ENCODE results near the gene HOGA1. TPM values are rescaled to one million over a fixed set of nuclear protein-coding genes. Genes with fewer than 3 reads are reported as not detected.

HOGA1 gene
- total and polyA plus RNA-seq, 4 donors: 2.6 to 4.0 (median 3.5) TPM

DNA sequence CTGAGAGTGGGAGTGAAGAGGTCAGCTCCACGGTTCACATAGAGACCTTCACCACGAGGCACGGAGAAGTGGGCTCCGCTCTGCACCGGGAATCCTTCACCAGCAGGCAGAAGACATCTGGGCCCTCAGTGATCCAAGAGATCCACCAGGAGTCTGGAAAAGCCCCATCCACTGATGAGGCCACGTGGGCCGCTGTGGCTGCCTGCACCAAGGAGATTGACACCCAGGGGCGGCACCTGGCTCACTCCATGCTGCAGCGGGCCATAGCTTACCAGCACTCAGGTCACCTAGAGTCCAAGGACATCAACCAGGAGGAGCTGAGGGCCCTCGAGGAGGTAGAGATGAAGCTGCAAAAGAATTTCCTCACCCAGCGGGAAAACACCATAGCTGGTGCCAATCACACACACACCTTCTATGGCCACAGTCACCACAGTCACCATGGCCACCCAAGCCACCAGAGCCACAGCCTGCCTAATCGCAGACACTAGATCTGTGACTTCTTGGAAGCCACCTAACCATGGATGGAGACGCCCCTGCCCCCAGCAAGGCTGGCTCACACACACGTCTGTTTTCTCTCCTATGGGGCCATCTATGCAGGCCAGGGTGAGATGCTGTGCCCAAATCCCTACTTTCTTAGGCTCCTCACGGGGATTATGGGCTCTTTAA, 6.0 kb downstream of the HOGA1 start:
- H3K27me3 ChIP-seq (ENCODE audit: control insufficient read depth, insufficient read depth, low read length): no peaks in the 10 kb centered on the region
- no peaks in the 10 kb centered on the region for H3K9me3 ChIP-seq (ENCODE audit: control insufficient read depth, insufficient read depth, low read length)
- H3K4me3 ChIP-seq (ENCODE audit: low read depth, low read length): no peak overlapping the region
- no peak overlapping the region for H3K27ac ChIP-seq (ENCODE audit: low read depth, low read length)
- DNase-seq (ENCODE audit: low read depth in 4 of 6, low spot score in 6 of 6): no peak
- H3K36me3 ChIP-seq (ENCODE audit: control insufficient read depth, insufficient read depth, low read length): peaks cover 2% of the 10 kb centered on the region
- H3K4me1 ChIP-seq (ENCODE audit: control insufficient read depth, insufficient read depth, low read length): peaks cover 6% of the 10 kb centered on the region
- WGBS (ENCODE audit: insufficient coverage): 92% methylated on average over 14 of the region's 15 CpGs

DNA sequence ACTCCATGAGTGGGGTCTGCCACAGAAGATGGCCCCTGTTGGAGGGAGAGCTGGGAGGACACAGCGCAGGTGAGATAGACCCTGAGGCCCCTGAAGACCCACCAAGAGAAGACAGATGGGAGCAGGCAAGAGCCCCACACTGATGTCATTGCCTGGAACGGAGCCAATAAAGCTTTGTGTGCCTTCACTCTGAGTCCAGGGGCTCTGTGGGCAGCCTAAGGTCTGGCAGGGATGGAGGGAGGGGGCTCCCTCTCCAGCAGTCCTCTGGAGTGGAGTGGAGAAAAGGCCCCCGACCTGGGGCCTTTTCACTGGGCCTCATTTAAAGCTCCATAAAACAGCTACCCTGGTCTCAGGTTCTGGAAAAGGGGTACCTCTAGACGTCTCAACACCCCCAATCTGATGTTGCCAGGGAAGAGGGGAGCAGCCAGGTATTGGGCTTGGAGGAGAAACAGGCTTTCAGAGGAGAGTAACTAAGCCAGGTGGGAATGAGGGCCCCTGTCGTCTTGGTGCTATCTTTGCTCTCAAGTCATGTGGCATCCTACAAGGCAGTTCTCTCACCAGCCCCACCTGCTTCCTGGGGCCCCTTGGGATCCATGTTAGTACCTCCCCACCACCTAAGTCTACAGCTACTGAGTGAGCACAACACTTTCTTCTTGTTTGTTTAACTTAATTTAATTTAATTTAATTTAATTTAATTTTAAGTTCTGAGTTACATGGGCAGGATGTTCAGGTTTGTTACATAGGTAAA, 6.7 kb downstream of the HOGA1 start:
- Histone ChIP-seq H3K9me3 (ENCODE audit: control insufficient read depth, insufficient read depth, low read length) (no peaks in the 10 kb centered on the region), H3K27ac (ENCODE audit: low read depth, low read length) (no peak overlapping the region), H3K36me3 (ENCODE audit: control insufficient read depth, insufficient read depth, low read length) (peaks cover 2% of the 10 kb centered on the region), H3K4me1 (ENCODE audit: control insufficient read depth, insufficient read depth, low read length) (peaks cover 6% of the 10 kb centered on the region), H3K4me3 (ENCODE audit: low read depth, low read length) (no peak overlapping the region), H3K27me3 (ENCODE audit: control insufficient read depth, insufficient read depth, low read length) (no peaks in the 10 kb centered on the region)
- WGBS (ENCODE audit: insufficient coverage): 93% methylated on average over 3 of the region's 5 CpGs
- no peak for DNase-seq (ENCODE audit: low read depth in 4 of 6, low spot score in 6 of 6)

DNA sequence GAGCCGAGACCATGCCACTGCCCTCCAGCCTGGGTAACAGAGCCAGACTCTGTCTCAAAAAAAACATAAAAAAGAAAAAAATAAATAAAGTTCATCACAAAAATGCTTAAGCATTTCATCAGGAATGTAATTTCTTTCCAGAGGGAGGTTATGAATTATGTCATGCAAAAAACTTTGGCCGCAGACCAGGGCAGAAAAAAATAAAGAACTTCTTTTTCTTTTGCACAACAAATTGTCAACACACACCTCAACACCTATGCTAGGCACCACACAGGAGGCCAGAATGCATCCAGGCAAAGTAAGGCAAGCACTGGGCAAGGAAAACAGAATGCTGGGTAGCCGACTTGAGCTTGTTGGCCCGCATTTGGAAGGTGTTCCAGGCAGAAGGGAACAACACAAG, 9.2 kb downstream of the HOGA1 start:
- no peak overlapping the region for H3K4me3 ChIP-seq (ENCODE audit: low read depth, low read length)

DNA sequence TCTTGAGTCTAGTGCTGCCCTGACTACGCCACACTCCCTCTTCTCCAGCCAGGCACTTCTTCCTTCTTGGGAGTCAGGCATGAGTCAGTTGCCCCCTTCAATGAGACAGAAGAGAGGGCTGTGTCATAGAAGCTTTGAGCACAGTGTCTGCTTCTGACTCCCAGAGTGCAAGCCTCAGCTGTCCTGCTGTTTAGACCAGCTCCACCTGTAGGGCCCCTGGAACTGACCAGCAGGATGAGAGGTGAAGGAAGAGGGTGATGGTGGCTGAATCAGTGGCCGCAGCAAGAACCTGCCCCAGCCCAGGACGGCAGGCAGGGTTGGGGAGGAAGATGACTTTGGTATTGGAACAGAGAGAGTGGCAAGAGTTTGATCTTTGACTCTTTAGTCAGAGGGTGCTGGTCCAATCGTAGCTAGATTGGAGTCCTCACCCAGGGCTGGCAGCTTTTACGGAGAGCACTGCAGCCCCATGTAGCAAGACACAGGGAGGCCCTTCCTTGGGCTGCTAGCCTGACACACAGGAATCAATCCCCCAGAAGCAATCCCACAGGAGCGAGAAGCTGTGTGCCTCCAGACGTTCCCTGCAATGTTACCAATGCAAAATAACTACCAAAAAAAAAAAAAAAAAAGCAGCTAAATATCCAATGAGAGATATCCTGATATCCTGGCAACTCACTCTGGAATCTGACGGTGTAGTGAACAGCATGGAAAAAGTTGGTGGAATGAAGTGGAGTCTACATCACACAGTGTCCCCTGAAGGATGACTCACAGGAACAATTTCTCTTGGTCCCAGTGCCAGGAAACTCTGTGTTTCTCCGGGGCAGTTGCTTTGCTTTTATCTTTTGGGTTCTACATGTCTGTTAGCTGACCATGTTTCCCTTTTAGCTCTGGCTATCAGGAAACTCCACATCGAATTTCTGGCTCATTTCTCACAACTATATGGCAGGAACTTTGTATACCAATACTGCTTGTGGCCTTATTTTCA, 12.2 kb downstream of the HOGA1 start:
- Histone ChIP-seq H3K27ac (ENCODE audit: low read depth, low read length) (no peak overlapping the region), H3K9me3 (ENCODE audit: control insufficient read depth, insufficient read depth, low read length) (no peaks in the 10 kb centered on the region), H3K4me3 (ENCODE audit: low read depth, low read length) (no peak overlapping the region), H3K36me3 (ENCODE audit: control insufficient read depth, insufficient read depth, low read length) (peaks cover 7% of the 10 kb centered on the region), H3K4me1 (ENCODE audit: control insufficient read depth, insufficient read depth, low read length) (peaks cover 6% of the 10 kb centered on the region), H3K27me3 (ENCODE audit: control insufficient read depth, insufficient read depth, low read length) (no peaks in the 10 kb centered on the region)
- DNase-seq (ENCODE audit: low read depth in 4 of 6, low spot score in 6 of 6): no peak
- 76% methylated on average over 7 of the region's 10 CpGs for WGBS (ENCODE audit: insufficient coverage)

More for the DNA sequence above, 9.2 kb downstream of the HOGA1 start:
- 91% methylated on average over 2 of the region's 4 CpGs for WGBS (ENCODE audit: insufficient coverage)
- Histone ChIP-seq H3K36me3 (ENCODE audit: control insufficient read depth, insufficient read depth, low read length) (peaks cover 2% of the 10 kb centered on the region), H3K27me3 (ENCODE audit: control insufficient read depth, insufficient read depth, low read length) (no peaks in the 10 kb centered on the region), H3K27ac (ENCODE audit: low read depth, low read length) (no peak overlapping the region), H3K9me3 (ENCODE audit: control insufficient read depth, insufficient read depth, low read length) (no peaks in the 10 kb centered on the region), H3K4me1 (ENCODE audit: control insufficient read depth, insufficient read depth, low read length) (peaks cover 6% of the 10 kb centered on the region)
- DNase-seq (ENCODE audit: low read depth in 4 of 6, low spot score in 6 of 6): no peak

DNA sequence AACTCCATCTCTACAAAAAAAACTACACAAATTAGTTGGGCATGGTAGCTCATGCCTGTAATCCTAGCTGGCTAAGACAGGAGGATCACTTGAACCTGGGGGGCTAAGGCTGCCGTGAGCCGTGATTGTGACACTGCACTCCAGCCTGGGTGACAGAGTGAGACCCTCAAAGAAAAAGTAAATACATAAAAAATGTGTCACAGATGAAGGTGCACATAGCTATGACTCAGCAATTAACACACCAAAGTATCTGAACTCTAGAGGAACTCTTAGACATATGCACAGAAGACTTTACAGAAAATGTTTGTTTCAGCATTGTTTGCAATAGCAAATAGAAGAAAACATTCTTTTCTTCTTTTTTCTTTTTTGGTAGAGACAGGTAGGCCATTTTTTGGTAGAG, 13.6 kb downstream of the HOGA1 start:
- H3K27ac ChIP-seq (ENCODE audit: low read depth, low read length): no peak overlapping the region
- 83% methylated on average over 2 of the region's 2 CpGs for WGBS (ENCODE audit: insufficient coverage)
- DNase-seq (ENCODE audit: low read depth in 4 of 6, low spot score in 6 of 6): no peak

DNA sequence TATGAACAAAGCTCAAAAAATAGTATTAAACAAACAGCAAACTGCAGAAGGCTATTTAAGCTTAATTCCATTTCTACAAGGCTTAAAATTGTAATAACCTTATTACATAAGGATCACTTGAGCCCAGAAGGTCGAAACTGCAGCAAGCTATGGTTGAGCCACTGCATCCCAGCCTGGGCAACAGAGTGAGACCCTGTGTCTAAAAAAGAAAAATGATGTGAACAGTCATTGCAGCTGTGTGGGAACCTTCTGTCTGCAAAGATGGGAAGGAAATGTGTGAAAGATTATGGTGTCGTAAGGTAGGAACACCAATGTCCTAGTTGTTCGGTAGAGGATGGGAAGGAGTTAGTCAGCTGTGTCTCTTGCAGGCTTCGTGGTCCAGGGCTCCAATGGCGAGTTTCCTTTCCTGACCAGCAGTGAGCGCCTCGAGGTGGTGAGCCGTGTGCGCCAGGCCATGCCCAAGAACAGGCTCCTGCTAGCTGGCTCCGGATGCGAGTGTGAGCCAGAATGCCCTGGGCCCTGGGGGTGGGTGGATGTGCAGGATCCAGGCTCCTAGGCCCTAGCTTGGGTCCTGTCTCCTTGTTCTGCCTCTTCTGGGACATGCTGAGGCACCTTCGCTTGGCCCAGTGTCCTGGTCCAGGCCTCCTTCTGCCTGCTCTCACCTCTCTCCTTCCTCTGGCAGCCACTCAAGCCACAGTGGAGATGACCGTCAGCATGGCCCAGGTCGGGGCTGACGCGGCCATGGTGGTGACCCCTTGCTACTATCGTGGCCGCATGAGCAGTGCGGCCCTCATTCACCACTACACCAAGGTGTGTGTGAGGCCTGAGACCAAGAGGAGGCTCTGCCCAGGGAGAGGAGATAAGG, 14.4 kb downstream of the HOGA1 start:
- H3K4me1 ChIP-seq (ENCODE audit: control insufficient read depth, insufficient read depth, low read length): peaks cover 18% of the 10 kb centered on the region
- no peak overlapping the region for H3K4me3 ChIP-seq (ENCODE audit: low read depth, low read length)
- no peak for DNase-seq (ENCODE audit: low read depth in 4 of 6, low spot score in 6 of 6)
- peaks cover 7% of the 10 kb centered on the region for H3K36me3 ChIP-seq (ENCODE audit: control insufficient read depth, insufficient read depth, low read length)
- no peaks in the 10 kb centered on the region for H3K27me3 ChIP-seq (ENCODE audit: control insufficient read depth, insufficient read depth, low read length)
- no peaks in the 10 kb centered on the region for H3K9me3 ChIP-seq (ENCODE audit: control insufficient read depth, insufficient read depth, low read length)
- H3K27ac ChIP-seq (ENCODE audit: low read depth, low read length): no peak overlapping the region
- WGBS (ENCODE audit: insufficient coverage): 96% methylated on average over 17 of the region's 19 CpGs

More for the DNA sequence above, 13.6 kb downstream of the HOGA1 start:
- H3K9me3 ChIP-seq (ENCODE audit: control insufficient read depth, insufficient read depth, low read length): no peaks in the 10 kb centered on the region
- H3K4me1 ChIP-seq (ENCODE audit: control insufficient read depth, insufficient read depth, low read length): peaks cover 17% of the 10 kb centered on the region
- no peak overlapping the region for H3K4me3 ChIP-seq (ENCODE audit: low read depth, low read length)
- H3K27me3 ChIP-seq (ENCODE audit: control insufficient read depth, insufficient read depth, low read length): no peaks in the 10 kb centered on the region
- H3K36me3 ChIP-seq (ENCODE audit: control insufficient read depth, insufficient read depth, low read length): peaks cover 7% of the 10 kb centered on the region

DNA sequence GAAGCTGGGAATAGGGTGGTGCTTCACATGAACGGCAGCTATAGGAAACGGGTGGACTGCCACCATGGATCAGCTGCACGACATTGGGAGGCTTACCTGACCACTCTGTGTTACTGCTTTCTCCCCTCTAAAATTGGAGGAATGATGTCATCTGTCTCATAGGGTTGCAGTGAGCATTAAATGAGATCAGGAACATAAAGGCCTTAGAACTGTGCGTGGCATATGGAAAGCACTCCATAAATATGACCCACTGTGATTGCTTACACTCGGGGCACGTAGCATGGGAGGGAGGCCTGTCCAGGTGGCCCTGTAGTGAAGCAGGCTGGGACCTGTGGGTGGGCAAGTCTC, 15.1 kb downstream of the HOGA1 start:
- no peaks in the 10 kb centered on the region for H3K27me3 ChIP-seq (ENCODE audit: control insufficient read depth, insufficient read depth, low read length)
- H3K4me3 ChIP-seq (ENCODE audit: low read depth, low read length): no peak overlapping the region
- H3K36me3 ChIP-seq (ENCODE audit: control insufficient read depth, insufficient read depth, low read length): peaks cover 7% of the 10 kb centered on the region
- no peak for DNase-seq (ENCODE audit: low read depth in 4 of 6, low spot score in 6 of 6)
- WGBS (ENCODE audit: insufficient coverage): 92% methylated on average over 3 of the region's 6 CpGs
- H3K4me1 ChIP-seq (ENCODE audit: control insufficient read depth, insufficient read depth, low read length): peaks cover 18% of the 10 kb centered on the region
- H3K27ac ChIP-seq (ENCODE audit: low read depth, low read length): no peak overlapping the region
- H3K9me3 ChIP-seq (ENCODE audit: control insufficient read depth, insufficient read depth, low read length): no peaks in the 10 kb centered on the region

DNA sequence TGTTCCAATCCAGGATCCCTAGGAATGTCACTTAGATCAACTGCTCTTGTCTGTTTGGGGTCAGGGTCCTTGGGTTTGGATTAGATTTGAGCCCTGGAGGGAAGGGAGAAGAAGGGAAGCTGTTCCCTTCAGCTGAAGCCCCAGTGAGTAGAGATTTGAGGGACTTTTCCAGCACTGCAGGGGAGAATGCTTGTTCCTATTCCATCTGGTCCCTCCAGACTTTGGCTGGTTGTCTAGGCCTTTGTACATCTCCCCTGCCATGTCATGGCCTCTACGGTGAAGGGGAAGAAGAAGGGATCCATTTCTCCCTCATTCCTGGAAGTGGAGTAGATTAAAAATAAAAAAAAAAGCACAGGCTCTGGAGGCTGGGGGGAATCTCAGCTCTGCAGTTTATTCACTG, 16.4 kb downstream of the HOGA1 start:
- Histone ChIP-seq H3K9me3 (ENCODE audit: control insufficient read depth, insufficient read depth, low read length) (no peaks in the 10 kb centered on the region), H3K27ac (ENCODE audit: low read depth, low read length) (no peak overlapping the region), H3K27me3 (ENCODE audit: control insufficient read depth, insufficient read depth, low read length) (no peaks in the 10 kb centered on the region), H3K36me3 (ENCODE audit: control insufficient read depth, insufficient read depth, low read length) (peaks cover 7% of the 10 kb centered on the region), H3K4me1 (ENCODE audit: control insufficient read depth, insufficient read depth, low read length) (peaks cover 18% of the 10 kb centered on the region), H3K4me3 (ENCODE audit: low read depth, low read length) (no peak overlapping the region)
- no peak for DNase-seq (ENCODE audit: low read depth in 4 of 6, low spot score in 6 of 6)
- WGBS (ENCODE audit: insufficient coverage): no CpG with 5 or more reads among the region's 1 CpG
